Kidney tubule cell (primary cell): ENCODE results near the gene F10.
"Not testable (repeated sequence)": the region's sequence is repeated elsewhere in the genome, so short reads cannot be mapped to it uniquely, and the experiment has no call there.

Experiments used
- DNase-seq: peaks from one replicate; pipeline ENCODE4 v3.0.0-alpha.2; 2018; ENCODE audit warnings: low spot score

F10 gene

DNA sequence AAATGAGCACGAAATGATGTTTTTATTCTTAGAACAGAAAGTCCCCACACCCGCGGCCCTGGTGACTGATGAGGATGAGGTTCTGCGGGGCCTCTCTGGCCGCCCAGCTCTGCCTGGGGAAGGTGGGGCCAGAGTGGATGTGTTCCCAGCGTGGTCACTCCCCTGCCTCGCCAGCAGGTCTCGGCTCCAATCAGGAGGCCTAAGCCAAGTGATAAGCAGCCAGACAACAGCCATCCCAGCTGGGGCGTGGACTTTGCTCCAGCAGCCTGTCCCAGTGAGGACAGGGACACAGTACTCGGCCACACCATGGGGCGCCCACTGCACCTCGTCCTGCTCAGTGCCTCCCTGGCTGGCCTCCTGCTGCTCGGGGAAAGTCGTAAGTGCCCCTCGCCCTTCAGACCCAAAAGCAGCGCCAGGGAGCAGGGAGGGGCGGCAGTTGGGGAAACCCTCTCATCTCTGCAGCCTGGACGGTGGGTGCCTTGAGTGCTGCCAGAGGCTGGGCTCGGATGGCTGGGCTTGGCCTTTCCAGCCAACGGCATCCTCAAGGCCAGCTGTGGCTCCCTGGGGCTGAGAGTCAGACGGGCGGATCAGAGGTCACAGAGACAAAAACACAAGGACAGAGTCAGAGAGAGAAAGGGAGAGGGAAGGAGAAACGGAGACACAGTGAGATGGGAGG lies at the start of gene F10:
Gene F10, plus strand, starts transcription at position 250 of the 676 bp plus-strand sequence. Its CDS starts 57 bp downstream, at position 307.
- peak; percentile 22 for DNase-seq

DNA sequence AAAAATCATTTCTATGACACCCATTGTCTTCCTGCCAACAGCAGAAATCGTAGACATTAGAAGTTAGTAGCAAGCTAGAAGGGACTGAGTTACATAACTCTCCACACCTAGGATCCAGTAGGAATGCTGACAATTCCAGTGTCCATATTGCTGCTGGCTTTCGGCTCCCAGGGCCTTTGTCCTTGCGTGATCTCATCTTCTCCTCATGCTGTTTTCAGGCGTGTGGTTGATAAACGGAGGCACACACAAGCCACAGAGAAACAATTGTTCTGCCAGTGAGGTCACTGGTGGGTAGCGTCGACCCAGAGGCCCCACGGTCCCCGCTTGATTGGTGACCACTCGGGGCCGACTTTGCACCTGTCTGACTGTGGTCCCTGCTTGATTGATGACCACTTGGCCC lies 48.7 kb upstream of the F10 start:
- DNase-seq, result no peak

DNA sequence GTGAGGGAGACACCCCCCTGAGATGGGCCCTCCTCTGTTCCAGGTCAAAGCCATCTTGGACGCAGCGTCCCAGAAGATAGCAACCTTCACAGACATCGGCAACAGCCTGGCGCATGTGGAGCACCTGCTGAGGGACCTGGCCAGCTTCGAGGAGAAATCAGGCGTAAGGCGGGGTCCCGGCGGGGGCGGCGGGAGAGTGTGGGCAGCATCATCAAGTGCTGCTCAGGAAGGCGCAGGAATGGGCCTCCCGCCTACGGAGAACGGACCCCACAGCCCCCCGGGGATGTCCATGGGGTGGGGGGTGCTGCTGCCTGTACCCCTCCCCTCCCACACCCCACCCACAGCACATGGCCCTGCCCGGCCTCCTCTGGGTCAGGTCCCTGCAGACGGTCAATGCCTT lies 48.2 kb upstream of the F10 start:
- no peak for DNase-seq

DNA sequence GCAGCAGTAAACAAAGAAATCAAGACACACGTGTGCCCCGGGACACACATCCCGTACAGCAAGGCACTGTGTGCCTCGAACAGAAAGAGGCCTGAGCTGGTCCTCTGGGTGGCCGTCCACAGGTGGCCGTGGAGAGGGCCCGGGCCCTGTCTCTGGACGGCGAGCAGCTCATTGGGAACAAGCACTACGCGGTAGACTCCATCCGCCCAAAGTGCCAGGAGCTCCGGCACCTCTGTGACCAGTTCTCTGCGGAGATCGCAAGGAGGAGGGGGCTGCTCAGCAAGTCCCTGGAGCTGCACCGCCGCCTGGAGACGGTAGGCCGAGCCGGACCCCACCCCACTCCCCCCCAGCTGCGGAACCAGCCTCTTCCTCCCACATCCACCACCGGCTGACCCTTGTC lies 47.7 kb upstream of the F10 start:
- no peak for DNase-seq

DNA sequence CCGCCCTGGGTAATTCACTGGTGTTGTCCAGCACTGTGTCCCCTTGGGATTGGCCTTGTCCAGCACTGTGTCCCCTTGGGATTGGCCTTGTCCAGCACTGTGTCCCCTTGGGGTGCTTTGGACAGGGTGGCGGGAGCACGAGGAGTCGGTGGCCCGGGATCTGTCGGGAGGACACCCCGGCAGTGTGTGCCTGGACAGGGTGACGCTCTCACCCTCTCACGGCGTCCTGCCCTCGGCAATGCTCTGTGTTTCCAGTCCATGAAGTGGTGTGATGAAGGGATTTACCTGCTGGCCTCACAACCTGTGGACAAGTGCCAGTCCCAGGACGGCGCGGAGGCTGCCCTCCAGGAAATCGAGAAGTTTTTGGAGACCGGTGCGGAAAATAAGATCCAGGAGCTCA lies 46.9 kb upstream of the F10 start:
- DNase-seq, result no peak

GRCh38 chr13:113076681-113077401 lies 45.8 kb upstream of the F10 start:
- no peak for DNase-seq

DNA sequence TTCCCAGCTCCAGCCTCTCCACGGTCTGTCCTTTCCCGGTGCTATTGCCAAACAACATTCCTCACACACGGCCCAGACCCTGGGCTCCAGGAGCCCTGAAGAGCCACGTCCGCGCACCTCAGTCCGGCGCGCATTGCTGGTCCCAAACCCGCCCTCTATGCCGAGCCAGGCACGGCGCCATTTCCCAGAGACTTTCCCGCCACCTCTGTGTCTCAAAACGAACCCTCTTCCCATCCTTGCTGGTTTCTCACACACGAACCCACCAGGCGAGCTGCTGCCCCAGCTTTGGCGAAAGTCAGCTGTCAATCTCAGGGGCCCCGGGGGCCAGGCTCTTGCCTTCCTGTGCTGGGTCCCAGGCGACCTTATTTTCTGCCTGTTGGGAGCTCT lies 45.0 kb upstream of the F10 start:
- no peak for DNase-seq

GRCh38 chr13:113077953-113078901 lies 44.4 kb upstream of the F10 start:
- DNase-seq, result no peak

DNA sequence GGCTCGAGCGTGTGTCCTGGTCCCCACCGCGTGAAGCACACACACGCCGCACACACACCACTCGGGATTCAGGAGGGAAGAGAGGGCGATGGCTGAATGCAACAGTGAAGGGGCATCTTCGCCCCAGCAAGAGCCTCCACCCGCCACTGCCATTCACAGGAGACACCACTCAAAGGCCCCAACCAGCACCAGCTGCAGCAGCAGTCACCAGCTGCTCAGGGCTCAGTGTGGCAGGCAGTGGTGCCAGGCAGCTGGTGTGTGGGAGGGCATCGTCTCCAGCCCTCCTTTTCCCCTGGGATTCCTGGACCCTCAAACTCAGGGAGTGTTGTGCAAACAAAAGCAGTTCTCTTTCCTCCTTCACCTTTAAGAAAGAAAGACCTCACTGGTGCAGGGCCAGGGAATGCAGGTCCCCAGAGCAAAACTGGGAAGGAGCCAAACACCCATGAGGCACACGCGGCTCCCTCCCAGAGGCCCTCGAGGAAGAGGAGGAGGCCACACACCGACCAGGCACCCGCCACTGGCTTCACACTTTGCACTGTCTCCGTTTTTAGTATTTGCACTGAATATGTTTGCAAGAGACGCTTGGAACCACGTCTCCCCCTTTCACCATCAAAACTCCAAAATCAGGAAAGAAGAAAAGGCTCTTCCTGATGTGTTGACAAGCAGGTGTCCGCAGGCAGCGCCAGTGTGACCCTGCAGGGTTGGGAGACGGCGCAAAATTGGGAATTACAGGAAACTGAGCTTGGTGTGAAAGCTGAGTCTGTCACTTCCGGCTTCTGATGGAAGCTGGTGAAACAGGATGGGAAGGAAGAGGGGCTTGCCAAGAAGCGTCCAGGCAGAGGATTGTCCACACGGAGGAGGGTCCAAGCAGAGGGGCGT lies 43.5 kb upstream of the F10 start:
- DNase-seq, result no peak

DNA sequence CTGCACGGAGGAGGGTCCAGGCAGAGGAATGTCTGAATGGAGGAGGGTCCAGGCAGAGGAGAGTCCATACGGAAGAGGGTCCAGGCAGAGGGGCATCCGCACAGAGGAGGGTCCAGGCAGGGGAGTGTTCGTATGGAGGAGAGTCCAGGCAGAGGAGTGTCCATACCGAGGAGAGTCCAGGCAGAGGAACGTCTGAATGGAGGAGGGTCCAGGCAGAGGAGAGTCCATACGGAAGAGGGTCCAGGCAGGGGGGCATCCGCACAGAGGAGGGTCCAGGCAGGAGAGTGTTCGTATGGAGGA lies 42.9 kb upstream of the F10 start:
- not testable (repeated sequence) for DNase-seq

GRCh38 chr13:113080361-113080831 lies 42.2 kb upstream of the F10 start:
- DNase-seq, result no peak

GRCh38 chr13:113080901-113081521 lies 41.6 kb upstream of the F10 start:
- DNase-seq, result no peak

- no peak for DNase-seq
These were observed 40.2 kb upstream of the F10 start for GRCh38 chr13:113082198-113083021.

GRCh38 chr13:113083022-113083373 lies 39.6 kb upstream of the F10 start:
- DNase-seq, result no peak

- no peak for DNase-seq
These were observed 39.1 kb upstream of the F10 start for GRCh38 chr13:113083402-113084061.

GRCh38 chr13:113084094-113084942 lies 38.3 kb upstream of the F10 start:
- DNase-seq, result no peak

DNA sequence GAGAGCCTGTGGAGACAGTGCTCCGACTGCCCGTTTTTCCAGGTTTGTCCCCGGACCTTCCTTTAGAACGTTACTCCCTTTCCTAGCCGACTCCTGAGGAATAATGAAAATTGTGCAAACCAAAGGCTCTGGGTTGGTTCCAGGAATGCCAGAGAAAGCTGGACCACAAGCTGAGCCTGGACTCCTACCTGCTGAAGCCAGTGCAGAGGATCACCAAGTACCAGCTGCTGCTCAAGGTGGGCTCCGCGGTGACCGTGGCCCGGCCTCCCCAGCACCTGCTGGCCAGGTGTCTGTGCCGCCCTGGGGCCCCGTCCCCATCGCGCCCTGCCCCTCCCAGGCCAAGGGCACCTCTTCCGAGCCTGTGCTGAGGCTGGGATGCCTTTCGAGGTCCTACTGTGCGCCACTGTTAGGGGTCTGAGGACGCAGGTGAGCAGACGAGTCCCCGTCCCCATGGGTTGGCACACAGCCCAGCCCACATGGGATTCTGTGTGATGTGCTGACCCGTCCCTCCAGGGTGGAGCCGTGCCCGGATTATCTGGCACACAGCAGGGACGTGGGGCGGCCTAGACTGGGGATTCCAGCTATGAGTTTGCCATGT lies 37.6 kb upstream of the F10 start:
- no peak for DNase-seq

- no peak for DNase-seq
These were observed 36.4 kb upstream of the F10 start for GRCh38 chr13:113086031-113086750.
